H1 (cell line): ENCODE results near the gene IRF3. TPM values are rescaled to one million over a fixed set of nuclear protein-coding genes. Genes with fewer than 3 reads are reported as not detected.

Source experiments
- CTCF ChIA-PET: fragments of 300-600 bp; sonication (Branson Sonifier 250); formaldehyde crosslinking; loops from one replicate; lab custom pipeline; 2021; ENCODE audit not compliant: partially characterized antibody; lab: Charles Lee
- POLR2A ChIA-PET: fragments of 300-600 bp; sonication (Branson Sonifier 250); formaldehyde crosslinking; loops from one replicate; lab custom pipeline; 2021; ENCODE audit warnings: inconsistent platforms; ENCODE audit not compliant: partially characterized antibody; lab: Charles Lee
- DNase-seq, 2 experiments: peaks; one replicate each; pipeline versions ENCODE4 v3.0.0 to v3.0.0-alpha.2; 2010 to 2022; ENCODE audit warnings: low spot score in 2 of 2, low read depth in 1 of 2, mixed read lengths in 1 of 2
- FAIRE-seq: peaks from 2 replicates; lab custom pipeline; 2011; peaks lifted over from hg19 to GRCh38; lab: Jason Lieb, UNC
- H2AFZ ChIP-seq: 2 replicates; pipeline ENCODE4 v1.8.1; 2012; ENCODE audit warnings: low read length, inconsistent platforms
- H2AK5ac ChIP-seq: 2 replicates; pipeline ENCODE4 v1.6.1; 2013; ENCODE audit warnings: low read depth, low read length
- H2BK120ac ChIP-seq: replicated peaks from 2 replicates; pipeline ENCODE3; 2013; ENCODE audit warnings: low read depth, low read length, inconsistent platforms
- H2BK12ac ChIP-seq: 2 replicates; pipeline ENCODE4 v1.6.1; 2013; ENCODE audit warnings: low read depth, low read length
- H2BK15ac ChIP-seq: 2 replicates; pipeline ENCODE4 v1.6.1; 2013; ENCODE audit warnings: low read length
- H2BK20ac ChIP-seq: 2 replicates; pipeline ENCODE4 v1.6.1; 2013; ENCODE audit warnings: low read length
- H2BK5ac ChIP-seq: 2 replicates; pipeline ENCODE4 v1.6.1; 2013; ENCODE audit warnings: low read depth, low read length
- H3K14ac ChIP-seq: 2 replicates; pipeline ENCODE4 v1.6.1; 2013; ENCODE audit warnings: inconsistent platforms; ENCODE audit not compliant: insufficient read length
- H3K18ac ChIP-seq: 2 replicates; pipeline ENCODE4 v1.6.1; 2013; ENCODE audit warnings: low read length; ENCODE audit errors: extremely low read depth
- H3K23ac ChIP-seq: 2 replicates; pipeline ENCODE4 v1.6.1; 2013; ENCODE audit warnings: inconsistent platforms; ENCODE audit not compliant: insufficient read length
- H3K23me2 ChIP-seq: 2 replicates; pipeline ENCODE4 v1.6.1; 2013; ENCODE audit warnings: low read depth, low read length
- H3K27ac ChIP-seq: 2 replicates; pipeline ENCODE4 v1.6.1; 2011; ENCODE audit warnings: low read depth, low read length, inconsistent platforms
- H3K27me3 ChIP-seq, 4 experiments: replicated peaks in 1 of 4; 1 replicate in 1 of 4; 2 replicates in 3 of 4; pipeline versions ENCODE4 v1.6.1 to v1.8.1; 2011 to 2013; ENCODE audit warnings: low read length in 3 of 4, mild to moderate bottlenecking in 3 of 4, inconsistent platforms in 2 of 4, mixed read lengths in 2 of 4, moderate library complexity in 1 of 4; ENCODE audit not compliant: control insufficient read depth in 3 of 4, insufficient read depth in 3 of 4; ENCODE audit errors: extremely low read depth in 1 of 4
- H3K36me3 ChIP-seq, 4 experiments: 2 replicates each; pipeline versions ENCODE4 v1.6.1 to v1.8.1; 2011 to 2013; ENCODE audit warnings: mild to moderate bottlenecking in 4 of 4, low read length in 3 of 4, moderate library complexity in 2 of 4, control low read depth in 1 of 4, inconsistent platforms in 1 of 4; ENCODE audit not compliant: insufficient read depth in 4 of 4, control insufficient read depth in 2 of 4
- H3K4ac ChIP-seq: replicated peaks from 2 replicates; pipeline ENCODE3; 2013; ENCODE audit warnings: low read length, low read depth, mixed read lengths, inconsistent platforms; ENCODE audit not compliant: insufficient read length
- H3K4me1 ChIP-seq, 4 experiments: replicated peaks in 1 of 4; 1 replicate in 1 of 4; 2 replicates in 3 of 4; pipeline versions ENCODE4 v1.6.1 to v1.8.1; 2011 to 2013; ENCODE audit warnings: low read length in 3 of 4, inconsistent platforms in 2 of 4, mixed read lengths in 1 of 4; ENCODE audit not compliant: insufficient read depth in 4 of 4, control insufficient read depth in 3 of 4
- H3K4me2 ChIP-seq, 2 experiments: 2 replicates each; pipeline versions ENCODE4 v1.6.1 to v1.8.1; 2011 to 2013; ENCODE audit warnings: low read depth in 2 of 2, low read length in 2 of 2, control low read depth in 1 of 2, inconsistent platforms in 1 of 2, mild to moderate bottlenecking in 1 of 2; ENCODE audit not compliant: insufficient read depth in 1 of 2
- H3K4me3 ChIP-seq, 4 experiments: fragments of 200-600, 300-600 bp in 1 of 4; sonication (generic), shearing (Covaris generic), sonication (Bioruptor Twin) in 1 of 4; 2 replicates each; pipeline versions ENCODE4 v1.5.1 to v1.8.1; 2011 to 2016; ENCODE audit warnings: low read length in 4 of 4, low read depth in 3 of 4, control low read depth in 2 of 4, inconsistent platforms in 2 of 4, mild to moderate bottlenecking in 2 of 4, mixed read lengths in 1 of 4, moderate library complexity in 1 of 4; ENCODE audit not compliant: insufficient read depth in 2 of 4; ENCODE audit errors: extremely low read depth in 1 of 4
- H3K56ac ChIP-seq: replicated peaks from 2 replicates; pipeline ENCODE3; 2013; ENCODE audit warnings: low read depth, mild to moderate bottlenecking, mixed read lengths, low read length, inconsistent platforms; ENCODE audit not compliant: insufficient read length
- H3K79me1 ChIP-seq: 2 replicates; pipeline ENCODE4 v1.6.1; 2013; ENCODE audit warnings: low read depth, low read length, control low read depth
- H3K79me2 ChIP-seq, 2 experiments: 2 replicates each; pipeline versions ENCODE4 v1.6.1 to v1.8.1; 2012 to 2013; ENCODE audit warnings: low read length in 2 of 2, mild to moderate bottlenecking in 2 of 2, inconsistent platforms in 1 of 2; ENCODE audit not compliant: insufficient read depth in 2 of 2, control insufficient read depth in 1 of 2
- H3K9ac ChIP-seq, 4 experiments: replicated peaks in 1 of 4; 1 replicate in 1 of 4; 2 replicates in 3 of 4; pipeline versions ENCODE4 v1.6.1 to v1.8.1; 2011 to 2013; ENCODE audit warnings: low read depth in 3 of 4, low read length in 3 of 4, control low read depth in 2 of 4, mild to moderate bottlenecking in 2 of 4, moderate library complexity in 2 of 4, inconsistent platforms in 1 of 4; ENCODE audit errors: extremely low read depth in 1 of 4
- H3K9me3 ChIP-seq, 2 experiments: 2 replicates each; pipeline versions ENCODE4 v1.6.1 to v1.8.1; 2012 to 2013; ENCODE audit warnings: mild to moderate bottlenecking in 2 of 2, moderate library complexity in 2 of 2, control low read depth in 1 of 2, inconsistent platforms in 1 of 2, low read depth in 1 of 2, low read length in 1 of 2, mixed read lengths in 1 of 2; ENCODE audit not compliant: insufficient read depth in 2 of 2
- H4K20me1 ChIP-seq, 2 experiments: replicated peaks in 1 of 2; 2 replicates each; pipeline versions ENCODE3 to v1.8.1; 2011 to 2013; ENCODE audit warnings: inconsistent platforms in 2 of 2, low read length in 2 of 2, mild to moderate bottlenecking in 1 of 2; ENCODE audit not compliant: insufficient read depth in 2 of 2, control insufficient read depth in 1 of 2
- H4K5ac ChIP-seq: 2 replicates; pipeline ENCODE4 v1.6.1; 2013; ENCODE audit warnings: low read length, low read depth, mixed read lengths, inconsistent platforms; ENCODE audit not compliant: insufficient read length
- H4K8ac ChIP-seq: 2 replicates; pipeline ENCODE4 v1.8.0; 2013; ENCODE audit warnings: mild to moderate bottlenecking, moderate library complexity, low read length, inconsistent platforms; ENCODE audit not compliant: insufficient read depth; ENCODE audit errors: extremely low read depth
- H4K91ac ChIP-seq: replicated peaks from 2 replicates; pipeline ENCODE3; 2013; ENCODE audit warnings: low read length, mixed read lengths, inconsistent platforms; ENCODE audit not compliant: insufficient read length
- BACH1 ChIP-seq: IDR thresholded peaks from 2 replicates; pipeline ENCODE4 v1.6.1; 2012; ENCODE audit warnings: low read length, improper control_type of control experiment
- EGR1 ChIP-seq: IDR thresholded peaks from 2 replicates; pipeline ENCODE4 v1.6.1; 2011; ENCODE audit warnings: low read depth, low read length, borderline replicate concordance
- HDAC6 ChIP-seq: IDR thresholded peaks from one replicate; pipeline ENCODE4 v1.7.1; 2012; ENCODE audit warnings: low read depth, mild to moderate bottlenecking, inconsistent platforms, low read length, moderate library complexity
- KDM1A ChIP-seq: fragments of 200-600, 300-600 bp; sonication (generic); IDR thresholded peaks from 2 replicates; pipeline ENCODE4 v1.7.1; 2016; ENCODE audit warnings: mild to moderate bottlenecking, low read length, borderline replicate concordance
- KDM4A ChIP-seq: IDR thresholded peaks from one replicate; pipeline ENCODE4 v1.7.1; 2012; ENCODE audit warnings: low read depth, mild to moderate bottlenecking, moderate library complexity, low read length, inconsistent platforms; ENCODE audit not compliant: severe bottlenecking
- MAFK ChIP-seq: IDR thresholded peaks from 2 replicates; pipeline ENCODE4 v1.6.1; 2012; ENCODE audit warnings: low read depth, mild to moderate bottlenecking, improper control_type of control experiment, low read length
- RAD21 ChIP-seq, 2 experiments: IDR thresholded peaks in 1 of 2; conservative IDR thresholded peaks in 1 of 2; 2 replicates each; pipeline ENCODE4 v1.6.1; 2011; ENCODE audit warnings: low read depth in 2 of 2, low read length in 2 of 2, improper control_type of control experiment in 1 of 2, inconsistent platforms in 1 of 2, mild to moderate bottlenecking in 1 of 2, moderate library complexity in 1 of 2
- RBBP5 ChIP-seq: IDR thresholded peaks from 2 replicates; pipeline ENCODE4 v1.7.1; 2012; ENCODE audit warnings: low read depth, mild to moderate bottlenecking, inconsistent platforms, low read length, moderate library complexity, borderline replicate concordance
- USF2 ChIP-seq: IDR thresholded peaks from 2 replicates; pipeline ENCODE4 v1.6.1; 2011; ENCODE audit warnings: low read length, improper control_type of control experiment
- WGBS, 2 experiments: shearing (Covaris generic) in 1 of 2; methylation state at CpG; one replicate each; pipeline versions ENCODE4 v1.1.6 to v1.1.7; 2013 to 2015; ENCODE audit warnings: low lambda C conversion rate in 2 of 2, mixed read lengths in 2 of 2, inconsistent platforms in 1 of 2, low coverage in 1 of 2, missing lambda C conversion rate in 1 of 2; ENCODE audit not compliant: insufficient replicate concordance in 2 of 2, insufficient coverage in 1 of 2, insufficient read length in 1 of 2; ENCODE audit errors: extremely low coverage in 1 of 2, missing lambda C conversion rate in 1 of 2; 5-methylcytosine and 5-hydroxymethylcytosine counted together
- polyA plus RNA-seq, 7 experiments: library from polyadenylated mRNA; depleted of rRNA in 3 of 7; stranded (reverse) in 5 of 7; unstranded in 2 of 7; fragments of >200 nt in 5 of 7; fragments of 200-250 nt in 2 of 7; gene quantifications; 1 replicate in 5 of 7; 2 replicates in 1 of 7; 4 replicates in 1 of 7; pipeline versions ENCODE4 v1.2.1 to v1.2.3, GENCODE V29; 2011 to 2013; ENCODE audit warnings: missing spikeins in 2 of 7, mixed read lengths in 2 of 7
- total RNA-seq: library from RNA; stranded (reverse); fragmentation: NEBNext Ultra II Directional; extraction: Animal tissue kit (Norgen Biotek cat#: 25700); gene quantifications from 2 replicates; pipeline ENCODE4 v1.2.1, GENCODE V29; 2021

IRF3 gene
- total and polyA plus RNA-seq, 2 of the 8 experiments (the other 6 are each of a cell fraction or from before 2014, with no cell fraction given): 103 to 114 TPM

- H3K9ac ChIP-seq: no peak overlapping the region
- H2AFZ ChIP-seq: no peak overlapping the region
- WGBS, 2 experiments: 89% methylated on average over 14 of the region's 27 CpGs; no CpG with 5 or more reads in 1 of the 2 experiments
- no peak for FAIRE-seq
- H3K4me2 ChIP-seq: no peak overlapping the region
- H3K79me2 ChIP-seq: peaks cover 0 to 16% of the 10 kb centered on the region in 2 experiments; a peak in 2 of 4 replicates
- no peaks in the 10 kb centered on the region for H3K9me3 ChIP-seq
- H4K20me1 ChIP-seq: peaks cover 27 to 46% of the 10 kb centered on the region in 2 experiments
- no peak overlapping the region for H2AK5ac ChIP-seq
- H3K14ac ChIP-seq: no peak overlapping the region
- no peak overlapping the region for H4K8ac ChIP-seq
- H3K23me2 ChIP-seq: peaks cover 18% of the 10 kb centered on the region
- TF ChIP-seq HDAC6: no peak
- TF ChIP-seq MAFK: no peak
- TF ChIP-seq EGR1: no peak
- TF ChIP-seq KDM1A: no peak
- TF ChIP-seq RAD21 (IDR thresholded peaks at IDR 0.05 in 1 of 2, conservative IDR thresholded peaks at IDR 0.05 in 1 of 2; ENCODE audit: low read depth in 2 of 2, low read length in 2 of 2): no peak
- TF ChIP-seq KDM4A: no peak
- no peak for TF ChIP-seq BACH1
- no peak for TF ChIP-seq USF2
- no peak for TF ChIP-seq RBBP5
- TF ChIP-seq, all 59 proteins: peak for 0
- Histone ChIP-seq H3K4me1 (peaks cover 0 to 18% (median 13%) of the 10 kb centered on the region in 4 experiments; a peak in 6 of 7 replicates), H3K79me1 (peaks cover 14% of the 10 kb centered on the region), H2BK120ac (no peak overlapping the region), H2BK12ac (no peak overlapping the region), H3K36me3 (peaks cover 26 to 55% (median 39%) of the 10 kb centered on the region in 4 experiments), H2BK15ac (no peak overlapping the region), H3K23ac (no peak overlapping the region), H4K5ac (no peak overlapping the region), H3K18ac (no peak overlapping the region), H3K4me3 (no peak overlapping the region), H2BK20ac (no peak overlapping the region), H4K91ac (no peak overlapping the region), H3K4ac (no peak overlapping the region), H3K27ac (no peak overlapping the region), H2BK5ac (no peak overlapping the region), H3K56ac (no peak overlapping the region), H3K27me3 (no peaks in the 10 kb centered on the region)
- ChIA-PET POLR2A (interaction anchor here (1.0 to 12.2 kb wide), 8 partner anchors 8 to 190 kb away, joined by 3 to 168 read pairs (median 4); partner anchors contain the start of genes PRMT1 and RPS11), CTCF (interaction anchor here (0.6 to 2.8 kb wide), 5 partner anchors 8 to 338 kb away, joined by 3 to 11 read pairs (median 4); no protein-coding TSS in a partner anchor)
- DNase-seq: no peak
Observed at GRCh38 chr19:49686503-49687088, 20.9 kb upstream of the IRF3 start.
